ENCODE data around the gene GJB2. TPM values are rescaled to one million over a fixed set of nuclear protein-coding genes. Genes with fewer than 3 reads are reported as not detected.
A peak's percentile ranks its signal among the peaks of the same experiment; 100 is the strongest.

Gene GJB2
- polyA plus RNA-seq (2011; rRNA removed), result 2.8 and 3.0 TPM in 2 replicates
- 2.2 and 2.3 TPM in 2 replicates for polyA minus RNA-seq (2011; rRNA and poly(A)+ RNA removed)

- peaks cover 49% of the 10 kb centered on the region for H3K27me3 ChIP-seq (ENCODE audit: control insufficient read depth, insufficient read depth, low read length)
- no peak within 1 kb of the TSS for H3K27ac ChIP-seq (ENCODE audit: low read depth, low read length)
- ChIA-PET CTCF (no interaction called here), POLR2A (no interaction called here)
- H3K9me3 ChIP-seq (ENCODE audit: control insufficient read depth, insufficient read depth, low read length), result no peaks in the 10 kb centered on the region; the same call in 1 of the 2 replicates
- no peak for TF ChIP-seq CTCF (IDR thresholded peaks at IDR 0.05; ENCODE audit: low read depth, low read length)
- peak within 1 kb of the TSS; percentile 51 for H3K4me3 ChIP-seq (ENCODE audit: low read depth, low read length)
- DNase-seq (ENCODE audit: low read depth, low spot score), result no peak
Observed at GRCh38 chr13:20192836-20193161, at the start of gene GJB2. Gene GJB2, minus strand, starts transcription at chr13:20192938. Its CDS starts 3,357 bp downstream, at chr13:20189581.

- H3K27ac ChIP-seq (ENCODE audit: low read depth, low read length), result no peak overlapping the region
- DNase-seq (ENCODE audit: low read depth, low spot score), result no peak
- CTCF ChIA-PET, result no interaction called here
- peaks cover 38% of the 10 kb centered on the region for H3K27me3 ChIP-seq (ENCODE audit: control insufficient read depth, insufficient read depth, low read length)
- no peaks in the 10 kb centered on the region for H3K9me3 ChIP-seq (ENCODE audit: control insufficient read depth, insufficient read depth, low read length)
- no peak for TF ChIP-seq CTCF (IDR thresholded peaks at IDR 0.05; ENCODE audit: low read depth, low read length)
- POLR2A ChIA-PET, result no interaction called here
- no peak overlapping the region for H3K4me3 ChIP-seq (ENCODE audit: low read depth, low read length)
Observed at GRCh38 chr13:20241593-20241992, 48.9 kb upstream of the GJB2 start.

- TF ChIP-seq CTCF (IDR thresholded peaks at IDR 0.05; ENCODE audit: low read depth, low read length), result no peak
- CTCF ChIA-PET, result no interaction called here
- POLR2A ChIA-PET, result no interaction called here
- H3K27me3 ChIP-seq (ENCODE audit: control insufficient read depth, insufficient read depth, low read length), result peaks cover 50% of the 10 kb centered on the region
- no peak for DNase-seq (ENCODE audit: low read depth, low spot score)
- no peak overlapping the region for H3K27ac ChIP-seq (ENCODE audit: low read depth, low read length)
- H3K9me3 ChIP-seq (ENCODE audit: control insufficient read depth, insufficient read depth, low read length), result no peaks in the 10 kb centered on the region
- no peak overlapping the region for H3K4me3 ChIP-seq (ENCODE audit: low read depth, low read length)
Observed at GRCh38 chr13:20239748-20240147, 47.0 kb upstream of the GJB2 start.

GRCh38 chr13:20232556-20233277 lies 40.0 kb upstream of the GJB2 start:
- ChIA-PET POLR2A (interaction anchor here (0.5 kb wide), 1 partner anchor 188 kb away, joined by 3 read pairs; no protein-coding TSS in a partner anchor), CTCF (no interaction called here)
- Histone ChIP-seq H3K27me3 (ENCODE audit: control insufficient read depth, insufficient read depth, low read length) (peaks cover 63% of the 10 kb centered on the region), H3K4me3 (ENCODE audit: low read depth, low read length) (no peak overlapping the region), H3K27ac (ENCODE audit: low read depth, low read length) (no peak overlapping the region), H3K9me3 (ENCODE audit: control insufficient read depth, insufficient read depth, low read length) (no peaks in the 10 kb centered on the region; the same call in 1 of the 2 replicates)
- no peak for DNase-seq (ENCODE audit: low read depth, low spot score)
- no peak for TF ChIP-seq CTCF (IDR thresholded peaks at IDR 0.05; ENCODE audit: low read depth, low read length)

GRCh38 chr13:20231839-20232555 lies 39.3 kb upstream of the GJB2 start, which contains the start of gene GJB6:
Gene GJB6, minus strand, starts transcription at chr13:20232319. Its CDS starts 8,839 bp downstream, at chr13:20223480.
- ChIA-PET POLR2A (interaction anchor here (0.5 kb wide), 1 partner anchor 189 kb away, joined by 3 read pairs; no protein-coding TSS in a partner anchor), CTCF (no interaction called here)
- TF ChIP-seq CTCF (IDR thresholded peaks at IDR 0.05; ENCODE audit: low read depth, low read length), result no peak
- Histone ChIP-seq H3K9me3 (ENCODE audit: control insufficient read depth, insufficient read depth, low read length) (no peaks in the 10 kb centered on the region; the same call in 1 of the 2 replicates), H3K27ac (ENCODE audit: low read depth, low read length) (no peak within 1 kb of the TSS), H3K27me3 (ENCODE audit: control insufficient read depth, insufficient read depth, low read length) (peaks cover 61% of the 10 kb centered on the region), H3K4me3 (ENCODE audit: low read depth, low read length) (no peak within 1 kb of the TSS)
- no peak for DNase-seq (ENCODE audit: low read depth, low spot score)
